HG02840 (cell line): ENCODE results near the gene CENPS.

Experiments
- ATAC-seq: cut with Tn5 transposase; IDR thresholded peaks from one replicate; pipeline ENCODE4 v1.9.1; 2021; ENCODE audit warnings: mild to moderate bottlenecking, moderate library complexity, moderate number of reproducible peaks; ENCODE audit not compliant: unreplicated experiment, low FRiP score

Gene CENPS

GRCh38 chr1:10489291-10490055 lies 59.2 kb downstream of the CENPS start:
- no peak for ATAC-seq

GRCh38 chr1:10490286-10490970 lies 60.2 kb downstream of the CENPS start:
- no peak for ATAC-seq
